ENCODE data around the gene SMIM20. TPM values are rescaled to one million over a fixed set of nuclear protein-coding genes. Genes with fewer than 3 reads are reported as not detected.

The SMIM20 gene
- total and polyA plus RNA-seq, 9 of the 15 experiments (the other 6 are each of a cell fraction or from before 2014, with no cell fraction given), result 25.1 to 51.0 (median 38.9) TPM

DNA sequence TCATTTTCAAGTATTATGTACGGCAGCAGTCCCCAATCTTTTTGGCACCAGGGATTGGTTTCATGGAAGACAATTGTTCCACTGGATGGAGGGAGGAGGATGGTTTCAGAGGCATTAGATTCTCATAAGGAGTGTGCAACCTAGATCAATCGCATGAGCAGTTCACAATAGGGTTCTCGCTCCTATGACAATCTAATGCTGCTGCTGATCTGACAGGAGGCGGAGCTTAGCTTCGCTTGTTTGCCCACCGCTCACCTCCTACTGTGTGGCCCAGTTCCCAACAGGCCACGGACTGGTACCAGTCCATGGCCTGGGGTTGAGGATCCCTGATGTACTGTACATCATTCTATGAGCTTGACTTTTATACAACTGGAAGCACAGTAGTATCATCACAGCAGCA, 48.4 kb downstream of the SMIM20 start:
- no peak for TF ChIP-seq GTF2F1 (IDR thresholded peaks at IDR 0.05; ENCODE audit: low read depth, low read length)
- TF ChIP-seq TAF7 (tag; IDR thresholded peaks at IDR 0.05), result no peak
- TF ChIP-seq ETV1 (tag; conservative IDR thresholded peaks at IDR 0.05; ENCODE audit: low read depth), result no peak
- no peak for TF ChIP-seq SFPQ (IDR thresholded peaks at IDR 0.05; ENCODE audit: low read depth, low read length)
- TF ChIP-seq C11orf30 (IDR thresholded peaks at IDR 0.05; ENCODE audit: low read depth), result no peak
- TF ChIP-seq POLR3A (IDR thresholded peaks at IDR 0.05; ENCODE audit: borderline replicate concordance, extremely low read depth, insufficient read depth, insufficient read length), result no peak
- no peak for TF ChIP-seq NR2C2 (CRISPR knock-in tag; IDR thresholded peaks at IDR 0.05)
- no peak for TF ChIP-seq NR2C2 (tag; IDR thresholded peaks at IDR 0.05)
- no peak for TF ChIP-seq DMBX1 (CRISPR knock-in tag; IDR thresholded peaks at IDR 0.05; ENCODE audit: borderline replicate concordance)
- no peak for TF ChIP-seq NFIC (IDR thresholded peaks at IDR 0.05)
- no peak for TF ChIP-seq RHOXF2B (CRISPR knock-in tag; conservative IDR thresholded peaks at IDR 0.05)
- intact Hi-C loops (cut with micrococcal nuclease), result no loop called here
- Histone ChIP-seq H3K9ac (ENCODE audit: insufficient read depth in 1 of 2, low read depth in 2 of 2, low read length in 2 of 2) (no peak overlapping the region), H2AFZ (ENCODE audit: low read depth, low read length) (no peak overlapping the region), H3K4me3 (no peak overlapping the region), H3K27ac (ENCODE audit: extremely low read depth, low read depth, low read length) (no peak overlapping the region), H3K27me3 (ENCODE audit: control insufficient read depth in 2 of 2, insufficient read depth in 2 of 2, low read length in 2 of 2) (peaks cover 12 to 25% of the 10 kb centered on the region in 2 experiments; a peak in 3 of 5 replicates), H3K9me3 (replicated peaks; ENCODE audit: control insufficient read depth, insufficient read depth, low read depth, low read length) (no peaks in the 10 kb centered on the region), H3K4me2 (ENCODE audit: insufficient read depth, low read length) (no peak overlapping the region), H3K9me1 (ENCODE audit: control insufficient read depth, insufficient read depth, low read length) (no peaks in the 10 kb centered on the region), H3K79me2 (ENCODE audit: control insufficient read depth, insufficient read depth, low read length) (no peaks in the 10 kb centered on the region), H3K4me1 (replicated peaks in 1 of 2; ENCODE audit: control insufficient read depth in 2 of 2, insufficient read depth in 2 of 2, low read length in 2 of 2) (no peaks in the 10 kb centered on the region), H3K36me3 (ENCODE audit: control insufficient read depth, insufficient read depth, low read length) (no peaks in the 10 kb centered on the region), H4K20me1 (replicated peaks; ENCODE audit: control insufficient read depth, insufficient read depth, low read length) (no peaks in the 10 kb centered on the region)
- 4% methylated on average over 7 of the region's 7 CpGs for WGBS (ENCODE audit: insufficient coverage, low coverage, missing lambda C conversion rate)
- ChIA-PET POLR2A (no interaction called here), CTCF (ENCODE audit: low intra/inter-chr PET ratio) (no interaction called here)
- ATAC-seq, result no peak
- FAIRE-seq, result no peak
- DNase-seq (ENCODE audit: extremely low read depth in 1 of 4, low spot score in 3 of 4), result no peak
- in situ Hi-C loops (cut with MboI), result no loop called here
- BruUV-seq (replicated peaks), result no TSS peak
